ENCODE measurements around the gene GBP3.
"Not testable (repeated sequence)": the region's sequence is repeated elsewhere in the genome, so short reads cannot be mapped to it uniquely, and the experiment has no call there.

GBP3 gene

DNA sequence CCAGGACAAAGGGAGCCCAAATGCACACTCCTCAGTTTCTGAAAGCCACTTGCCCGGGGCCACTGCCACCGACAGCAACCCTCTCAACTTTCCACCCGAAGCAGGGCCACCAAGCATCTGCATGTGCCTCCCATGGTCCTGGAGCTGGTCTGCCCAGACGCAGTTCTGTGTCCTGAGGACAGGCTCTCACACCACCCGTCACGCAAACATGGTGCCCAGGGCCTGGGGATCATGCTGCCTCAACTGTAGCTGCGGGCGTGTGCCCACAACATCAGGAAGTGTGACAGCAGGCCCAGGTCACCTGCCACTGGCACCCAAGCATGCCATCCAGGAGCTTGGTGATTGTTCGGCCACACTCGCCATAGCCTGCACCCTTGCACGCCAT, 28.0 kb upstream of the GBP3 start:
- H3K79me2 ChIP-seq (ENCODE audit: control insufficient read depth, insufficient read depth, low read length, unreplicated experiment): no peaks in the 10 kb centered on the region
- peaks cover 30% of the 10 kb centered on the region for H3K36me3 ChIP-seq (ENCODE audit: insufficient read depth, low read length)
- H3K27me3 ChIP-seq (ENCODE audit: insufficient read depth, low read length): no peaks in the 10 kb centered on the region
- no peak overlapping the region for H2AFZ ChIP-seq (ENCODE audit: low read length, unreplicated experiment)
- no peak overlapping the region for H3K27ac ChIP-seq (ENCODE audit: low read depth, low read length)
- H3K4me1 ChIP-seq (ENCODE audit: control insufficient read depth, insufficient read depth, low read length, unreplicated experiment): peaks cover 3% of the 10 kb centered on the region
- no peak overlapping the region for H3K4me3 ChIP-seq (ENCODE audit: low read depth, low read length)

DNA sequence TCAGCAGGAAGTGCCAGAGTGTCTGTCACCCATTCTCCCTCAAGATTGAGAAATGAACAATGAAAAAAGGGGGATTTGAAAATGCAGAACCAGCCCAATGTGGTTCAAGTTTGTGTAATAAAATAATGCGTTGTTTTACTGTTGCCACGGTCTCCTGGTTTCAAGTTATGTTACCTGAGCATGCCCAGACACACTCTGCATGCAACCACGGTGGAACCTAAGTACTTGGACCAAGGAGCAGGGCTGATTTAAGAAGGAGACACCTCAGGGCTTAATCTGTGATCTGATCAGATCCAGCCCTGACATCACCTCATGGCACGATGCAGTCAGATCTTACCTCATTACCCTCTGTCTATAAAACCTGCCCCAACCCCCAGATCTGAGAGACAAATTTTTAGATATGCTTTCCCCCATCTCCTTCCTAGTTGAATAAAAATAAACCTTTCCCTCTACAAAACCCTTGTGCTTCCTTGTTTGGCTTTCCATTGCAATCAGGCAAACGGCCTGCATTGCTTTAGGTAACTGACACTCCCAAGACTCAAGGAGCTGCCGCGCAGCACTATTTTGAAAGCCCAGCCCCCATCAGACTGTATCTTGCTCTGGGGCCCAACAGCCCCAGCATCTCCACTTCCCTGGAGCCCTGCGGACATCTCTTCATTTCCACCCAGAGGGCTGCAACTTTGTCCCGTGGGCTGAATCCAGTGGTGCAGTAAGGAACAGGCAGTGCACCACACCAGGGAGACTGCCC, 27.4 kb upstream of the GBP3 start:
- H3K4me1 ChIP-seq (ENCODE audit: control insufficient read depth, insufficient read depth, low read length, unreplicated experiment); H2AFZ ChIP-seq (ENCODE audit: low read length, unreplicated experiment); H3K27me3 ChIP-seq (ENCODE audit: insufficient read depth, low read length); H3K79me2 ChIP-seq (ENCODE audit: control insufficient read depth, insufficient read depth, low read length, unreplicated experiment); H3K27ac ChIP-seq (ENCODE audit: low read depth, low read length); H3K4me3 ChIP-seq (ENCODE audit: low read depth, low read length): not testable (repeated sequence)
- H3K36me3 ChIP-seq (ENCODE audit: insufficient read depth, low read length): peaks cover 28% of the 10 kb centered on the region

DNA sequence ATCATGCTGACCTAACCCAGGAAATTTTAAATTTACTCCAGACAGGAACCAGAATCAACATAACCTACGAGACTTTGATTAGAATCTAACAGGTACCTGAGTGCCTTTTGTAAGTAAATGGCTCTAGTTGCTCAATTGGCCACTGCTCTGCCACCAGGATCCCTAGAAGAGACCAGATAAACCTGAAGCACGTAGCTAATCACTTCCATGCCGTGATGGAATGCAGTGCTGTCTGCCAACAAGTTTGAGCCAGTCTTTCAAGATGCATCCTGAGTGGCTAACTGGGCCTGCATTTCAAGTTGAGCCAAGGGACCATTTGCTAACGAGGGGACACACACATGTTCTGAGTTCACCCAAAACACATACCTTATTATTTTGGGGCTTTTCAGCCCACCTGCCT, 26.5 kb upstream of the GBP3 start:
- H3K27me3 ChIP-seq (ENCODE audit: insufficient read depth, low read length); H3K79me2 ChIP-seq (ENCODE audit: control insufficient read depth, insufficient read depth, low read length, unreplicated experiment); H3K4me1 ChIP-seq (ENCODE audit: control insufficient read depth, insufficient read depth, low read length, unreplicated experiment); H3K27ac ChIP-seq (ENCODE audit: low read depth, low read length); H2AFZ ChIP-seq (ENCODE audit: low read length, unreplicated experiment); H3K4me3 ChIP-seq (ENCODE audit: low read depth, low read length): not testable (repeated sequence)
- peaks cover 23% of the 10 kb centered on the region for H3K36me3 ChIP-seq (ENCODE audit: insufficient read depth, low read length)

DNA sequence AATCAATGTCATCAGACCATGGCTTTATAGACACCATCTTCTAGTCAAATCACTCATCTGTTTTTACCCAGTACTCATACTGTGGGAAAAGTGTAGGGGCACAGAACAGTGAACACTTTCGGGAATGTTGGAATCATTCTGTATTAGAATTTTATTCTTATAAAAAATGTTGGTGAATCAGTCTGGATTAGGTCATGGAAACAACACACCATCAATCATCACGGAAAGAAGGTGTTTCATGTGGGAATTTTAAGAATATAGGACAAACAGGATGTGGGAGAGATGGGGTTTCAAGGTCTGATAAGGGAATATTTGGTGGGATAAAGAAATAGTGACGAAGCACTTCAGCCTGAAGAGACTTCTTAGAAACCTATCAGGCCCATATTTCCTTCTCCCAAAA, 25.1 kb upstream of the GBP3 start:
- no peaks in the 10 kb centered on the region for H3K79me2 ChIP-seq (ENCODE audit: control insufficient read depth, insufficient read depth, low read length, unreplicated experiment)
- H3K4me1 ChIP-seq (ENCODE audit: control insufficient read depth, insufficient read depth, low read length, unreplicated experiment): peaks cover 3% of the 10 kb centered on the region
- H3K36me3 ChIP-seq (ENCODE audit: insufficient read depth, low read length): peaks cover 12% of the 10 kb centered on the region
- no peak overlapping the region for H3K4me3 ChIP-seq (ENCODE audit: low read depth, low read length)
- H3K27ac ChIP-seq (ENCODE audit: low read depth, low read length): peak overlapping the region; percentile 58
- no peaks in the 10 kb centered on the region for H3K27me3 ChIP-seq (ENCODE audit: insufficient read depth, low read length)
- H2AFZ ChIP-seq (ENCODE audit: low read length, unreplicated experiment): no peak overlapping the region

DNA sequence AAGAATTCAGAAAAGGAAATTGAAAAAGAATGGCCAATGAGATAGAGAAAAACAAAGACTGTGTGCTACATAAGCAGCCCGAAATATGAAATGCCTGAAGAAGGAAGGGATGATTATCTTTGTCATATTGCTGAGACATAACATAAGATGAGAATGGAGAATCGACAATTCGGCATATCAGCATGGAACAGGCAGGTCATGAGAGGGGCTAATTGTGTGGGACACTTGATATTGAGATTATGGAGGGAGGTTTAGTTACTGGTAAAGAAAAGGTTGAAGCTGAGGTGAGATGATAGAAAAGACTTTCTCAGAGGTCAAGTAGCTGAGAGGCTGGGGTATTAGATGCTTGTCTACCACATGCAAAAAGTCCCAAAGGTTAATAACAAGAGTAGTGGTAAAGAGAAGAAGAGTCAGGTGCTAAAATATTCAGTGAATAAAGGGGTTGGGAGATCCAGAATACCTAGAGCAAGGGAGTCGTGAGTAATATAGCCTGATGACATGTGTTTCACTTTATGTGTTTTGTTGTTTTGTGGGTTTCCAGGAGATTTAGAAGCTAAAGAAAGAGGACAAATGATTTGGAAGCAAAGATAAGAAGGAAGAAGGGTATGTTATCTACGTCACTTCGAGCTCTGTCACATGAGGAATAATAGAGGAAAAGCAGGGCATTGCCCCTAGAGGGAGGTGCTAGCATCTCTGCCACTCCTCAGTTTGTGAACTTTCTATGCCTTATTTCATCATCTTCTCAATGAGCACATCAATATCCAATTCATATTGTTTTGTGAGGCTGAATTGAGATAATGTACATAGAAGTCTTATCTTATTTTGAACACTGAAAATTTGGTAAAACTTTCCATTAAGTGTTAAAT, 23.9 kb upstream of the GBP3 start:
- not testable (repeated sequence) for H3K36me3 ChIP-seq (ENCODE audit: insufficient read depth, low read length); H3K27ac ChIP-seq (ENCODE audit: low read depth, low read length); H2AFZ ChIP-seq (ENCODE audit: low read length, unreplicated experiment); H3K79me2 ChIP-seq (ENCODE audit: control insufficient read depth, insufficient read depth, low read length, unreplicated experiment); H3K4me1 ChIP-seq (ENCODE audit: control insufficient read depth, insufficient read depth, low read length, unreplicated experiment); H3K4me3 ChIP-seq (ENCODE audit: low read depth, low read length); H3K27me3 ChIP-seq (ENCODE audit: insufficient read depth, low read length)

DNA sequence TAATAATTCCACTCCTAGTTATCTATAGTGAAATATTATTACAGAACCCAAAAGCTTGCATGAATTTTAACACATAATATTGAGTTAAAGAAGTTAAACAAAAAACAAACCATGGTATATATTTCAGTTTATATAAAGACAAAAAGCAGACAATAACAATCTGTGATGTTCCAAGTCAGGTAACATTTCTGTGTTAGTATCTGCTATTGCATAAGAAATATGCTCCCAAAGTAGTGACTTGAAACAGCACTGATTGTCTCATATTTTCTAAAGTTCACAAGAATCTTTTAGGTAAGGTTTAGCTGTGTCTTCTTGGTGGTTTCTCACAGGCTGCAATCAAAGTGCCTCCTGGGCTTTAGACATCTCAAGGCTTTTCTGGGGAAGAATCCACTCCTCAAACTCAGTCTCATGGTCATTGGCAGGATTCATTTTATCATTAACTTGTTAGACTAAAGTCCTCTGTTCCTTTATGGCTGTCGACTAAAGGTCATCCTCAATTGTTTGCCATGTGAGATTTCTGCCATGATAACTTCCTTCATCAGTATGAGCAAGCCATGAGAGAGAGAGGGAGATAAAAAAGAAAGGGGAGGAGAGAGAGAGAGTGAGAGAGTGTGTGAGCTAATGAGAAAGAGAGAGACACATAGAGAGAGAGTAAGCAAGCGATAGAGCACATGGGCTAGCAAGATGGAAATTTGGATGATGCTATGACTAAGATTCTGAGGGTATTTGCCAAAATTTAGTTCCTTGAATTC, 22.5 kb upstream of the GBP3 start:
- Histone ChIP-seq H3K36me3 (ENCODE audit: insufficient read depth, low read length) (no peaks in the 10 kb centered on the region), H3K27me3 (ENCODE audit: insufficient read depth, low read length) (no peaks in the 10 kb centered on the region)

DNA sequence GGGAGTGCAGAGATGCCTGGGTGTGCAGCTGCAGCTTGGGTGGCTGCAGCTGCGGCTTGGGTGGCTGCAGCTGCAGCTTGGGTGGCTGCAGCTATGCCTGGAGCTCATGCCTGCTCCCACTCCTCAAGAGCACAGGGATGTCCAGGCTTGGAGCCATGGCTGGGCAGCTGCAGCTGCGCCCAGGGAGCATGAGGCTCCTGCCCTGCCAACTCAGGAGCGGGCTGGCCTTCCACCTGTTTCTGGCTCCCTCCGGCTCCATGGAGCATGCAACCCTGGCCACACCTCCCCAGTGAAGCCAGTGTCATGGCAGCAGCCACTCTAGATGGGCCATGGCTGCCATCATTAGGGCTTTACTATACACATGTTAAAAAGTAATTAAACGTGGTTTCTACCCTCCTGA, 21.3 kb upstream of the GBP3 start:
- Histone ChIP-seq H3K4me3 (ENCODE audit: low read depth, low read length) (no peak overlapping the region), H3K27me3 (ENCODE audit: insufficient read depth, low read length) (no peaks in the 10 kb centered on the region), H2AFZ (ENCODE audit: low read length, unreplicated experiment) (no peak overlapping the region), H3K27ac (ENCODE audit: low read depth, low read length) (no peak overlapping the region), H3K4me1 (ENCODE audit: control insufficient read depth, insufficient read depth, low read length, unreplicated experiment) (peaks cover 15% of the 10 kb centered on the region), H3K36me3 (ENCODE audit: insufficient read depth, low read length) (no peaks in the 10 kb centered on the region), H3K79me2 (ENCODE audit: control insufficient read depth, insufficient read depth, low read length, unreplicated experiment) (no peaks in the 10 kb centered on the region)

More for the DNA sequence above, 22.5 kb upstream of the GBP3 start:
- H3K27ac ChIP-seq (ENCODE audit: low read depth, low read length): no peak overlapping the region
- H3K4me1 ChIP-seq (ENCODE audit: control insufficient read depth, insufficient read depth, low read length, unreplicated experiment): peaks cover 15% of the 10 kb centered on the region
- no peak overlapping the region for H2AFZ ChIP-seq (ENCODE audit: low read length, unreplicated experiment)
- H3K4me3 ChIP-seq (ENCODE audit: low read depth, low read length): no peak overlapping the region
- H3K79me2 ChIP-seq (ENCODE audit: control insufficient read depth, insufficient read depth, low read length, unreplicated experiment): no peaks in the 10 kb centered on the region

DNA sequence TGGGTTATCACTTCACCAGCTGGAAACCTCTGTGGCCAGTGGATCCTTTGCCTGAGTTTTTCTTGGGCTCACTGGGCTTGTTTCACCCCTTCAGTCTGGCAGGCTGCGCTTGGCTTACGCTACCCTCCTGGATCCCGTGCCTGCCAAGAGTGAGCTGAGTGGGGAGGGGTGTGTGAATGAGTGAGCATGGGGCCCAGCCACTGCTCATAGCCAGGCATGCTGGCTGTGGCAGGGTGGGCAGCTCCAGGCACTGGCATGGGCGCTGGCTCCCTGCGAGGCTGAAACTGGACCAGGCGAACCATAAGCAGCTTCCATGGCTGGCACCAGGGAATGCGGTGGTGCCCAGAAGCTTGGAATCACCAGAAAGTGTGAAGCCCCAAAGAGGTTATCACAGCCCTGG, 19.8 kb upstream of the GBP3 start:
- H3K4me1 ChIP-seq (ENCODE audit: control insufficient read depth, insufficient read depth, low read length, unreplicated experiment): peaks cover 13% of the 10 kb centered on the region
- no peak overlapping the region for H3K27ac ChIP-seq (ENCODE audit: low read depth, low read length)
- no peaks in the 10 kb centered on the region for H3K36me3 ChIP-seq (ENCODE audit: insufficient read depth, low read length)
- H3K27me3 ChIP-seq (ENCODE audit: insufficient read depth, low read length): no peaks in the 10 kb centered on the region
- H3K79me2 ChIP-seq (ENCODE audit: control insufficient read depth, insufficient read depth, low read length, unreplicated experiment): no peaks in the 10 kb centered on the region
- H2AFZ ChIP-seq (ENCODE audit: low read length, unreplicated experiment): no peak overlapping the region
- no peak overlapping the region for H3K4me3 ChIP-seq (ENCODE audit: low read depth, low read length)

DNA sequence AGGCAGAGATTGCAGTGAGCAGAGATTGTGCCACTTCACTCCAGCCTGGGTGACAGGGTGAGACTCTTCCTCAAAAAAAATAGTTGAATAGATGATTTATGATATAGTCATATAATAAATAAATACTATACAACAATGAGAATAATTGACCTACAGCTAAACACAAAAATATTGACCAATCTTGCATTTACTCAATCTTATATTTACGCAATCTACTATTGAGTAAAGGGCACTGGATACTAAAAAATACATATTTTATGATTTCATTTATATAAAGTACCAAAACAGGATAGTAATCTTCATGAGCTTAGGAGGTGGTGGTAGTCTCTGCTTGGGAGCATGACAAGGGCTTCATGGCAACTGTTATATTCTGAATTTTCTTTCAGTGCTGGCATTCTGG, 19.1 kb upstream of the GBP3 start:
- no peaks in the 10 kb centered on the region for H3K27me3 ChIP-seq (ENCODE audit: insufficient read depth, low read length)
- peak overlapping the region; percentile 52; the same call in 1 of the 2 replicates for H3K27ac ChIP-seq (ENCODE audit: low read depth, low read length)
- no peaks in the 10 kb centered on the region for H3K79me2 ChIP-seq (ENCODE audit: control insufficient read depth, insufficient read depth, low read length, unreplicated experiment)
- no peak overlapping the region for H2AFZ ChIP-seq (ENCODE audit: low read length, unreplicated experiment)
- peaks cover 13% of the 10 kb centered on the region for H3K4me1 ChIP-seq (ENCODE audit: control insufficient read depth, insufficient read depth, low read length, unreplicated experiment)
- peak overlapping the region; percentile 53 for H3K4me3 ChIP-seq (ENCODE audit: low read depth, low read length)
- H3K36me3 ChIP-seq (ENCODE audit: insufficient read depth, low read length): no peaks in the 10 kb centered on the region

DNA sequence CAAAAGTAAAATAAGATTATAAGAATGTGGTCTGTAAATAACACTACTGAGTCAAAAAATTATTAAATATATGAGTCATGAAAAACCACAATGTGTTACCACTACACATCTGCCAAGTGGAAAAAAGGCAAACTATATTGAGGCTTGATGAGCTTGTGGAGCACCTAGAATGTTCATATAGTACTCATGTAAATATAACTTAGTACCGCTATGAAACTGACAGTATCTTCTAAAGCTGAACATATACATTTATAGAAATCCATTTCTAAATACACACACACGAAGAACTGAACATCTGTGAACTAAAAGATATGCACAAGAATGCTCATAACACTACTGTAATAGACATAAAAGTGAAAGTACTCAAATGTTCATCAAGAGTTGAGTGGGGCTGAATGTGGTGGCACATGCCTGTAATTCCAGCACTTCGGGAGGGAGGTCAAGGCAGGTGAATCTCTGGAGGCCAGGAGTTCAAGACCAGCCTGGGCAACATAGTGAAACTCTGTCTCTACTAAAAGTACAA, 18.5 kb upstream of the GBP3 start:
- H3K79me2 ChIP-seq (ENCODE audit: control insufficient read depth, insufficient read depth, low read length, unreplicated experiment): no peaks in the 10 kb centered on the region
- H2AFZ ChIP-seq (ENCODE audit: low read length, unreplicated experiment): no peak overlapping the region
- peaks cover 13% of the 10 kb centered on the region for H3K4me1 ChIP-seq (ENCODE audit: control insufficient read depth, insufficient read depth, low read length, unreplicated experiment)
- peak overlapping the region; percentile 52 for H3K27ac ChIP-seq (ENCODE audit: low read depth, low read length)
- H3K4me3 ChIP-seq (ENCODE audit: low read depth, low read length): peak overlapping the region; percentile 53
- H3K27me3 ChIP-seq (ENCODE audit: insufficient read depth, low read length): no peaks in the 10 kb centered on the region
- H3K36me3 ChIP-seq (ENCODE audit: insufficient read depth, low read length): no peaks in the 10 kb centered on the region
